Activated CD8-positive, alpha-beta memory T cell treated with anti-CD3 and anti-CD28 coated beads for 48 hours (primary cell): ENCODE data around the gene ZMYND11.

Experiments used
- DNase-seq, 3 experiments: peaks; one replicate each; pipeline ENCODE4 v3.0.0-alpha.2; 2020; ENCODE audit warnings: low read depth in 2 of 3, low spot score in 2 of 3

ZMYND11 gene

GRCh38 chr10:135132-135600 is at the start of gene ZMYND11:
Gene ZMYND11, plus strand, starts transcription at chr10:135455. Its CDS starts 44,558 bp downstream, at chr10:180013.
- peak in 2 of 3 experiments; percentile 23 to 45 for DNase-seq

DNA sequence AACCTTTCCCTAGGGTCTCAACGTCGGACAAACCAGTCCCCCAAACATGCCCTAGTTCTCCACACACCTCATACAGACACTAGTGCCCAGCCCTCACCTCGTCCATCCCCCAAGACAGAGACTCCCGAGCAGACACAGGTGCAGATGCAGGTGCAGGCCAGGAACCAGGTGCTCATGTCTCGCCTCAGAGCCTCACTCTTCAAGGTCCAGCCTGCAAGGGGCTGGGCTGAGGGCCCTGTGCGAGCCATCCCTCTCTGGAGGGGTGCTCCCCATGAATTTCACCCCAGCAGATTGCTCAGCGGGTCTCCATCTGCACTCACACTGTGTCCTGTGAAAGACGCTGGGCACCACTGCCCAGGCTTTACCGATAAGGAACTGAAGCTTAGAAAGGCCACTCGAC is 49.2 kb upstream of the ZMYND11 start:
- no peak for DNase-seq

DNA sequence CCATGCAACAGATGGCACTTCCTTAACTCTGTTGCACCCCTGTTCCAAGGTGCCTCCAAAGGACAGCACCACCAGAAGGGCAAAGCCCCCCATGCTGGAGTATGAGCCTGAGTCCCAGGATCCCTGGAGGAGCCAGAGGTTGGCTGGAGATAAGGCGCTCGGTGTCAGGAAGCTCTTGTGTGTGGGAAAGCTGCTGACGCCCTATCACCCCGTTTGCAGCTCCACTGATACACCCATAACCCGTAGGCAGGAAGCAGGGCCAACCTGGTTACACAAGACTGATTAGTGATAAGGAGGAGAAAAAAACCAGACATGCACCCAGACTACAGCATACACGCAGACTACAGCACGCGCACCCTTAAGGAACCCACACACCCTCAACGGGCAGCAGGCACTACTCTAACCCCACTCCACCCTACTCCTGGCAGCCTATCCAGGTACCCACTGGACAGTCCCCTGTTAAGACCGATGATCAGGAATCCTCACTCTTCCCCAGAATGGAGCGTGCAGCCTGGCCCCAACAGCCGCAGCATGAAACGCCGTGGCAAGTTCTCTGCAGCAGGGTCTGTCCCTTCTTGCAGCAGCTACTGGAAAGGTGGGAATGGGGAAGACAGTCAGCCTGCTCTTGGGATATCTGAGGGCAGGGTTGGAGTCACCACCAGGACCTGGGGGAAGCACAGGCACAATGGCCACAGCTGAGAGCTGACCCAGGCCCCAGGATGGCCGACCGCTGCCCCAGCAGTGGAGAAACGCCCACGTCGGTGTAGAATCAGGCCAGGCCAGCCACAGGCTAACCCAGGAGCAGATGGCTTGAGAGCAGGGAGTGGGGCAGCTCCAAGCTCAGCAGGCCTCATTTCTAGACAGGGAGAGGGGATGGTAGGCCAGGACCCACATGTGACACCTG is 47.8 kb upstream of the ZMYND11 start:
- no peak for DNase-seq

GRCh38 chr10:88253-88652 is 47.0 kb upstream of the ZMYND11 start:
- DNase-seq, result no peak

- DNase-seq, result no peak
Measured at GRCh38 chr10:89248-89647, 46.0 kb upstream of the ZMYND11 start.

DNA sequence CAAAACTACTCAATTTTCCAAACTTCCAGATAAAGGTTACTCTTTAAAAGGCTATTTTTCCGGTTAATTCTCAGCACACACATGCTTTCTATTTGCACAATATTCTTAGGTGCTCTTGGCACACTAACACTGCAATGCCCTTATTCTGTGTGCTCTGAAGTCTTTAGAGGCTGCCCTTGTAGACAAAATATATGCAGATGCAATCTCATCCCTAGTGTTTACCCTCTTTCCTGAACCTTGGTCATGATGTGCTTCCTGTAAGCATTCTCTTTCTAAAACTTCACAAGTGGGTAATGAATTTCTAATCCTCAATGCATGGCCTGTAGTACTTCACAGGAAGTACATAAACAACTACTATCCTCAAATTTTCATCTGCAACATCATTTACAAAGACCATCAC is 45.1 kb upstream of the ZMYND11 start:
- no peak for DNase-seq

DNA sequence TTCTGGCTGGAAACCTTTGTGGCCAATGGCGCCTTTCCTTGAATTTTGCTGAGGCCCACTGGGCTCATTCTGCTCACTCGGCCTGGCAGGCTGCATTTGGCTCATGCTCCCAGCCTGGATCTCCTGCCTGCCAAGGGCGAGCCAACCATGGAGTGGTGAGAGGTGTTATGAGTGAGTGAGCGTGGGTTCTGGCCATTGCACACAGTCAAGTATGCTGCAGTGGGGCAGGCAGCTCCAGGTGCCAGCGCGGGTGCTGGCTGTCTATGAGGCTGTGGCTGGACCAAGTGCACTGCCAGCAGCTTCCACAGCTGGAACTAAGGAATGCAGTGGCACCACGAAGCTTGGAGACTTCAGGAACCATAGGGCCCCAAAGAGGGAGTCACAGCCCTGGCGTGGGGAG is 43.9 kb upstream of the ZMYND11 start:
- DNase-seq, result no peak

- no peak for DNase-seq
Measured at GRCh38 chr10:92153-92552, 43.1 kb upstream of the ZMYND11 start.

DNA sequence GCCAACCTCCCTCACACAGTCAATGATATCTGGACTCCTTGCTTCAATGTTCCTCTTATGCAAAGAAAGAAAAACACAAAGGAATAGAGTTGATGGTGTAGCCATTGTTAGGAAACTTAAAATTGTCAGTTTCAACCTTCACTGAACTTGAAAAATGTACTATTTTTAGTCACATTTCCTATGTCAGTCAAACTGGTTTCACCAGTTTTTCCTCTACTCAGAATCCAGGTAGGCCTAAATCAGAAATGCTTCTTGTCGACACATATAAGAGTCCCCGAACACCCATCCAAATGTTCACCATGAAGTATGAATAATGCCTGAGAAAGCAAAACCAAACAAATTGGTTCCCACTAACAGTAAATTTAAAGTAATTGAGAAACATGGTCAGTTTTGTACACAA is 42.4 kb upstream of the ZMYND11 start:
- no peak for DNase-seq

GRCh38 chr10:94613-95012 is 40.6 kb upstream of the ZMYND11 start:
- DNase-seq, result no peak

- no peak for DNase-seq
Measured at GRCh38 chr10:95356-96115, 39.7 kb upstream of the ZMYND11 start.

- no peak for DNase-seq
Measured at GRCh38 chr10:96466-96865, 38.8 kb upstream of the ZMYND11 start.

- no peak for DNase-seq
Measured at GRCh38 chr10:104416-104815, 30.8 kb upstream of the ZMYND11 start.

GRCh38 chr10:104862-105565 is 30.2 kb upstream of the ZMYND11 start:
- DNase-seq, result no peak

DNA sequence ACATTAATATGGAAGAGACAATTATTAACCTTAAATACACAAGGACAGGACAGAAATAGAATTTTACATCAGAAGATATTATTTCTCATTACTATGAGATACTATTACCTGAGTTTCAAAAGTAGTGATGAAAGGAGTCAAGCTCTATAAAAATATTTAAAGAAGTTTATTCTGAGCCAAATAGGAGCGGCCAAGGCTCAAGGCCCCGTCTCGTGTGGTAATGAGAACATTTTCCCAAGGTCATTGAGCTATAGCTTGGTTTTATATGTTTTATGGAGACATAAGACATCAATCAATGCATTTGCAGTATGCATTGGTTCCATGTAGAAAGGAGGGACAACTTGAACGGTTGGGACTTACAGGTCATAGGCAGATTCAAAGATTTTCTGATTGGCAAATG is 29.4 kb upstream of the ZMYND11 start:
- no peak for DNase-seq

- DNase-seq, result no peak
Measured at GRCh38 chr10:106740-107139, 28.5 kb upstream of the ZMYND11 start.

DNA sequence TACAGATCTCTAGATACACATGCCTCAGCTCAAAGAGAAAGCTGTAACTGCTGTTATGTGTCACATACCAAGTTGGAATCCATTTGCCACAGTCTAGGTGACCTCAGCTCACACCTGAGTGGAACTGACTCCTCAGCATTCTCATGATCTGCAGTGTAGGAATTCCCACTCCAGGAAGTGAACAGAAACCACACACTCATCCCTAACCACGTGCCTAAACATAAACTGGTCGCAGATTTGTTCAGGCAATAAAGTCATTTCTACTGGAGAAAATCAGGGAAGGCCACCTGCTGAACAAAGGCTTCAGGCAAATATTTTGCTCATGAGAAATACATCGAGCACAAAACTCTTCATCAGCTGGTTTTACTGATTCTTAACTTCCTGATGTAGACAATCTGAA is 23.0 kb upstream of the ZMYND11 start:
- DNase-seq, result no peak

GRCh38 chr10:124874-125273 is 10.4 kb upstream of the ZMYND11 start:
- no peak for DNase-seq

GRCh38 chr10:127612-128432 is 7.4 kb upstream of the ZMYND11 start:
- no peak for DNase-seq

DNA sequence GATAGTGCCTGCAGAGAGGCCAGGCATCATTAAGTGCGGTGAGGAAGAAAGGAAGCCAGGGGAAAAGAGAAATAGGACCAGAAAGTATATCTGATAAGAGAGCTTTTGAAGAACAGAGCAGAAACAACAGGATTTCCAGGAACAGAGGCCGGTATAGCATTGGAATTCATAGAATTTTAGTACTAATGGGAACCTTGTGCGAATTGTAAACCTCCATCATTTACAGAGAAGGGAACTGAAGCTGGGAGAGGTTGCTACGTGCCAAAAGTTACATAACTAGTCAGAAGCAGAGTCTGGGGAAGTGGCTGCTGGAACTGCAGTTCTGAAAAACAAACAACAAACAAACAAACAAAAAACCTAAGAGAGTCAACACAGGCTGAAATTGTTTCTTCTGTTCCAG is 5.4 kb upstream of the ZMYND11 start:
- no peak for DNase-seq
